ENCODE data around the gene PRELID2.

- no peak for TF ChIP-seq CTCF (optimal IDR thresholded peaks at IDR 0.05 in 1 of 3, IDR thresholded peaks at IDR 0.05 in 1 of 3, conservative IDR thresholded peaks at IDR 0.05 in 1 of 3; ENCODE audit: extremely low read depth in 1 of 3, insufficient read depth in 2 of 3, low read length in 3 of 3)
- TF ChIP-seq EZH2 (IDR thresholded peaks at IDR 0.05; ENCODE audit: low read length): no peak
Observed at GRCh38 chr5:145800181-145800580, 35.0 kb downstream of the PRELID2 start.
